Measurements from ENCODE around the gene GDAP1L1.

DNA sequence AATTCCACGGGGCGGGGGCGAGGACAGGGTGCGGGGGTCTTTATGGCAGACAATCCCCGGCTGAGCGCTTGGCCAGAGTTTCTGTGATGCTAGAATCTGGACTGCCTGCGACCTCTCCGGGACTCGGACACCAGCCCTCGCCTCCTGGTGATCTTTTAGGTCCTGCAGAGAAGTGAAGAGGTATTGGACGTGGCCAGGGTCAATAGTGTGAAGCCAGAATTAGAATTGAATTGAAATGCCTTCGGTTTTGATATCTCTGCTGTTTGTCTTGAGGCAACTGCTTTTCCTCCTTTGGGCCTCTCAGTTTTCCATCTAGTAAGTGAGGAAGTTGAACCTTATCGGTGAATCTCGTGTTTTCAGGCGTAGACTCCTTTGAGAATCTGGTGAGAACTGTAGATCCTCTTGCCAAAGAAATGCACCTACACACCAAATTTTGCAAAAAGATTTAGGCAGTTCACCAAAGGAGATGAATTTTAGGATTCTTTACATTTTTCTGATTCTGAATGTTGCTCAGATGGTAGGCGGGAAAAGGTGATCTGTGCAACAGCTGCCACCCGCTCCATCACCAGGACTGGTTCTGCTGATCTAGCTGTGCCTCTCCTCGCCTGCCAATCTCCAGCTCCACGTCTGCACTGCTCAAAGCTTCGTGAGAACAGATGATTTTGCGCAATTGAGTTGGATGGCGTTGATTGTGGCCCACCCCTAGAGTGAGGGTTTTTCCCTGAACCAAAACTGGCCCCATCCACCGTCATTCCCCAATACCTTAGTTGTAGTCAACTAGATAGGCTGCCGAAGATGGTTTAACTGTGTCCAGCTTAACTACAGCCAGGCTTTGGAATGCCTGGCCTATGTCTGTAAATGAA, 35.7 kb upstream of the GDAP1L1 start:
- TF ChIP-seq, protein P1, sequence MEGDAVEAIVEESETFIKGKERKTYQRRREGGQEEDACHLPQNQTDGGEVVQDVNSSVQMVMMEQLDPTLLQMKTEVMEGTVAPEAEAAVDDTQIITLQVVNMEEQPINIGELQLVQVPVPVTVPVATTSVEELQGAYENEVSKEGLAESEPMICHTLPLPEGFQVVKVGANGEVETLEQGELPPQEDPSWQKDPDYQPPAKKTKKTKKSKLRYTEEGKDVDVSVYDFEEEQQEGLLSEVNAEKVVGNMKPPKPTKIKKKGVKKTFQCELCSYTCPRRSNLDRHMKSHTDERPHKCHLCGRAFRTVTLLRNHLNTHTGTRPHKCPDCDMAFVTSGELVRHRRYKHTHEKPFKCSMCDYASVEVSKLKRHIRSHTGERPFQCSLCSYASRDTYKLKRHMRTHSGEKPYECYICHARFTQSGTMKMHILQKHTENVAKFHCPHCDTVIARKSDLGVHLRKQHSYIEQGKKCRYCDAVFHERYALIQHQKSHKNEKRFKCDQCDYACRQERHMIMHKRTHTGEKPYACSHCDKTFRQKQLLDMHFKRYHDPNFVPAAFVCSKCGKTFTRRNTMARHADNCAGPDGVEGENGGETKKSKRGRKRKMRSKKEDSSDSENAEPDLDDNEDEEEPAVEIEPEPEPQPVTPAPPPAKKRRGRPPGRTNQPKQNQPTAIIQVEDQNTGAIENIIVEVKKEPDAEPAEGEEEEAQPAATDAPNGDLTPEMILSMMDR (IDR thresholded peaks at IDR 0.05): peak in 1 of 7 experiments; percentile 1
- TF ChIP-seq POLR2A (IDR thresholded peaks at IDR 0.05): no peak

Measured in body of pancreas (tissue), 4 donors.